ENCODE measurements around the gene NAGS.

NAGS gene

DNA sequence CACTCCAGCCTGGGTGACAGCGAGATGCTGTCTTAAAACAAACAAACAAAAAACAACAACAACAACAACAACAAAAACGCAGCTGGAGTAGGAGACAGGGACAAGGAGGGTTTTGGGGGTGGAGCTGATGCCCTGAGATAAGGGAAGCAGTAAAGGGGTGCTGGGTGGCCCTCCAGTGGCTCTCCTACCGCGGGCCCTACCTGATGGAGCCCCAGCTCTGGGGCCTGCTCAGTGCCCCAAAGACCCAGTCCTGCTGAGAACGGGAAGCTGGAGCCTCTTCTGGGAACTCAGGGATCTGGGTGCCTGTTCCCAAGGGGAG, 21.3 kb upstream of the NAGS start:
- no peaks in the 10 kb centered on the region for H3K27me3 ChIP-seq (ENCODE audit: insufficient read depth, low read length, poor library complexity)
- no peak overlapping the region for H3K4me3 ChIP-seq (ENCODE audit: low read depth in 1 of 2, low read length in 2 of 2)
- H3K9me3 ChIP-seq (ENCODE audit: insufficient read depth, low read length, severe bottlenecking) = no peaks in the 10 kb centered on the region
- ATAC-seq (ENCODE audit: insufficient read depth, low read depth) = no peak
- no peak for TF ChIP-seq EZH2 (IDR thresholded peaks at IDR 0.05; ENCODE audit: borderline replicate concordance, low read depth, low read length, severe bottlenecking)
- TF ChIP-seq, protein P1, sequence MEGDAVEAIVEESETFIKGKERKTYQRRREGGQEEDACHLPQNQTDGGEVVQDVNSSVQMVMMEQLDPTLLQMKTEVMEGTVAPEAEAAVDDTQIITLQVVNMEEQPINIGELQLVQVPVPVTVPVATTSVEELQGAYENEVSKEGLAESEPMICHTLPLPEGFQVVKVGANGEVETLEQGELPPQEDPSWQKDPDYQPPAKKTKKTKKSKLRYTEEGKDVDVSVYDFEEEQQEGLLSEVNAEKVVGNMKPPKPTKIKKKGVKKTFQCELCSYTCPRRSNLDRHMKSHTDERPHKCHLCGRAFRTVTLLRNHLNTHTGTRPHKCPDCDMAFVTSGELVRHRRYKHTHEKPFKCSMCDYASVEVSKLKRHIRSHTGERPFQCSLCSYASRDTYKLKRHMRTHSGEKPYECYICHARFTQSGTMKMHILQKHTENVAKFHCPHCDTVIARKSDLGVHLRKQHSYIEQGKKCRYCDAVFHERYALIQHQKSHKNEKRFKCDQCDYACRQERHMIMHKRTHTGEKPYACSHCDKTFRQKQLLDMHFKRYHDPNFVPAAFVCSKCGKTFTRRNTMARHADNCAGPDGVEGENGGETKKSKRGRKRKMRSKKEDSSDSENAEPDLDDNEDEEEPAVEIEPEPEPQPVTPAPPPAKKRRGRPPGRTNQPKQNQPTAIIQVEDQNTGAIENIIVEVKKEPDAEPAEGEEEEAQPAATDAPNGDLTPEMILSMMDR (IDR thresholded peaks at IDR 0.05; ENCODE audit: borderline replicate concordance, extremely low read depth, low read length, poor library complexity, severe bottlenecking) = no peak
- no peaks in the 10 kb centered on the region for H3K79me2 ChIP-seq (ENCODE audit: insufficient read depth, low read length)
- no peaks in the 10 kb centered on the region for H4K20me1 ChIP-seq (ENCODE audit: insufficient read depth, low read length)
- H3K36me3 ChIP-seq (ENCODE audit: insufficient read depth, low read length) = no peaks in the 10 kb centered on the region
- no peak overlapping the region for H3K27ac ChIP-seq (ENCODE audit: low read length)
- no peaks in the 10 kb centered on the region for H3K4me1 ChIP-seq (ENCODE audit: insufficient read depth, low read length)
- no peak overlapping the region for H2AFZ ChIP-seq (ENCODE audit: low read depth, low read length)
- H3K4me2 ChIP-seq (ENCODE audit: insufficient read depth, low read length) = no peak overlapping the region
- DNase-seq = no peak
- no peak overlapping the region for H3K9ac ChIP-seq (ENCODE audit: low read depth, low read length)

DNA sequence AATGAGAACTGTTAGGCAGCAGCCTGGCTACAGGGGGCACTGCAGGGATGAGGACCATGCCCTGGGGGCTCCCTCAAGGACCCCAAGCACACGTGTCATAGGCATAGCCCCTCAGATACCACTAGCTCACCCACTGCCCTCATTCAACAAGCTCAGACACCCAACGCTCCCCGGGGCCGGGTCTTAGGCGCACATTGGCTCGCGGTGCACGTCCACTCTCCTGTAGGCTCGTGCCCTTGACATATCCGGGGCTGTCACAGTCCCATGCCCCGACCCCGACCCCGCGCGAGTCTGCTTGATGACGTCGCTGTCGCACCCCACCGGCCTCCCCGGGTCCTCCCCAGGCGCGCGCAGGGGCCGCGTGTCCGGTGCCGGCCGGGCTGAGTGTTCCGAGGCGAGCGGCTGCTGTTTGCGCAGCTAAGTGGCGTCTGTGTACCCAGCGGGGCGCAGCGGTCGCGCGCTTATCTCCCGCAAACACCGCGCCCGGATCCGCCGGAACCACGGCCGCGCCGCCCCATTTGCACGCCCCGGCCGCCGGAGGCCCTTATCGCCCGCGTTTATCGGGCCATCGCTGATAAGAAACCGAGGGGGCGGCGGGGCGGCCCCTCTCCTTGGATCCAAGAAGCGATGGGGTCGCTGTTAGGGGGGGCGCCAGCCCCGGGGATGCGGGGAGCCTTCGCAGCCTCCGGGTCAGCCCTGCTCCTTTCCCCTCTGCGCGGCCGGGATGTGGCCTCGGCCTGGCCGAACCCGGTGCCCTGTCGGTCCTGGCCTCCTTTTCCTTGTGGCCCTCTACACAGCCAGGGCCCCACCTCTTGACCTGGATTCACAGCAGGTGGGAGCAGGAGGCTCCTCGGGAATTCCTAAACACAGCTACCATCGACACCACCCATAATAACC, 20.7 kb upstream of the NAGS start:
- Histone ChIP-seq H4K20me1 (ENCODE audit: insufficient read depth, low read length) (no peaks in the 10 kb centered on the region), H2AFZ (ENCODE audit: low read depth, low read length) (no peak overlapping the region), H3K27ac (ENCODE audit: low read length) (no peak overlapping the region), H3K27me3 (ENCODE audit: insufficient read depth, low read length, poor library complexity) (no peaks in the 10 kb centered on the region), H3K4me1 (ENCODE audit: insufficient read depth, low read length) (no peaks in the 10 kb centered on the region), H3K79me2 (ENCODE audit: insufficient read depth, low read length) (no peaks in the 10 kb centered on the region), H3K4me3 (ENCODE audit: low read depth in 1 of 2, low read length in 2 of 2) (no peak overlapping the region), H3K9ac (ENCODE audit: low read depth, low read length) (no peak overlapping the region), H3K9me3 (ENCODE audit: insufficient read depth, low read length, severe bottlenecking) (no peaks in the 10 kb centered on the region), H3K36me3 (ENCODE audit: insufficient read depth, low read length) (no peaks in the 10 kb centered on the region), H3K4me2 (ENCODE audit: insufficient read depth, low read length) (no peak overlapping the region)
- TF ChIP-seq, protein P1 (IDR thresholded peaks at IDR 0.05; ENCODE audit: borderline replicate concordance, extremely low read depth, low read length, poor library complexity, severe bottlenecking) = peak; percentile 8
- no peak for TF ChIP-seq EZH2 (IDR thresholded peaks at IDR 0.05; ENCODE audit: borderline replicate concordance, low read depth, low read length, severe bottlenecking)
- ATAC-seq (ENCODE audit: insufficient read depth, low read depth) (no peak), DNase-seq (no peak)

DNA sequence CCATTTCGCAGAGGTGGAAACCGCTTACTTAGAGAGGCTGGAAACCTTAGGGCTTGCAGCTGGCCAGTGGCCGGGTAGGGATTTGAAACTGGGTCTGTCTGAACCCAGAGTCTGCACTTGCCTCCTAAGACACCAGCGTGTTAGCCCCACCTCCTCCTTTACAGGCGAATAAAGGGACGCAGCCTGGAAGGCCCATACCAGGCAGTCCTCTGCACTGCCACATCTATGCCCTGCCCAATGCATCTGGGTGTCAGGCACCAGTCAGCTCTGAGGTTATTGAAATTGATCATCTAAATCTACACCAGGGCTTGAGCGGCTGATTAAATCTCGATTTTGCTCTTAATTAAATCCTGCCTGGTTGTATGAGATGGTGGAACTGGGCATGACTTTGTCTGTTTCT, 19.9 kb upstream of the NAGS start:
- no peaks in the 10 kb centered on the region for H3K4me1 ChIP-seq (ENCODE audit: insufficient read depth, low read length)
- no peak for DNase-seq
- no peaks in the 10 kb centered on the region for H4K20me1 ChIP-seq (ENCODE audit: insufficient read depth, low read length)
- H3K79me2 ChIP-seq (ENCODE audit: insufficient read depth, low read length) = no peaks in the 10 kb centered on the region
- TF ChIP-seq EZH2 (IDR thresholded peaks at IDR 0.05; ENCODE audit: borderline replicate concordance, low read depth, low read length, severe bottlenecking) = no peak
- no peaks in the 10 kb centered on the region for H3K36me3 ChIP-seq (ENCODE audit: insufficient read depth, low read length)
- no peak overlapping the region for H3K4me2 ChIP-seq (ENCODE audit: insufficient read depth, low read length)
- H3K27ac ChIP-seq (ENCODE audit: low read length) = no peak overlapping the region
- H2AFZ ChIP-seq (ENCODE audit: low read depth, low read length) = no peak overlapping the region
- H3K9ac ChIP-seq (ENCODE audit: low read depth, low read length) = no peak overlapping the region
- no peaks in the 10 kb centered on the region for H3K9me3 ChIP-seq (ENCODE audit: insufficient read depth, low read length, severe bottlenecking)
- ATAC-seq (ENCODE audit: insufficient read depth, low read depth) = no peak
- H3K4me3 ChIP-seq (ENCODE audit: low read depth in 1 of 2, low read length in 2 of 2) = no peak overlapping the region
- no peaks in the 10 kb centered on the region for H3K27me3 ChIP-seq (ENCODE audit: insufficient read depth, low read length, poor library complexity)

DNA sequence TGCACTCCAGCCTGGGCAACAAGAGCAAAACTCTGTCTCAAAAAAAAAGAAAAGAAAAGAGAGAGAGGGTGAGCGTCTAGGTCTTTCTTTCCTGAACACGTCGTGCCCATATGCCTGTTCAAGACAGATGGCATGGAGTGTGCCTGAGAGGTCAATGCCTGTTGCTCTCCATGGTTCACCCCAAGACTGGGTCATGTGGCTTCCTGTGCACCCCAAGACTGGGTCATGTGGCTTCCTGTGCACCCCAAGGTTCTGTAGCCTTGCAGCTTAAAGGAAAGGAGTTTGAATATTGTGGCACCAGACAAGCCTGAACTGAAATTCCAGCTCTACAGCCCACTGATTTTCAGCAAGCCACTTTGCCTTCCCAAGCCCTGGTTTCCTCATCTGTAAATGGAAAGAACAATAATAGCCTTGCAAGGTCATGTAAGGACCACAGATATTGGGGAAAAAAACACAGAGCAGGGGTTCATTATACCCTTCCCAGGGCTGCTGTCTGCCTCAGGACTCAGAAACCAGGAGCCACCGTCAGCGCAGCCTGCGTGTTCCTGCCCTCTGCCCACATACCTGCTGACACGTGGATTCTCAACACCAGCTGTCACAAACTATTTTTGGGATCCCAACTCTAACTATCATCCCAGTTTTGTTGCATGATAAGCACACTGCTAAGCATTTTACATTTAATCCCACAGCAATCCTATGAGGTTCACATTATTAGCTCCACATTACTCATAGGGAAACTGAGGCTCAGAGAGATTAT, 18.0 kb upstream of the NAGS start:
- no peak overlapping the region for H2AFZ ChIP-seq (ENCODE audit: low read depth, low read length)
- ATAC-seq (ENCODE audit: insufficient read depth, low read depth) (no peak), DNase-seq (no peak)
- H3K9me3 ChIP-seq (ENCODE audit: insufficient read depth, low read length, severe bottlenecking) = no peaks in the 10 kb centered on the region
- no peak overlapping the region for H3K27ac ChIP-seq (ENCODE audit: low read length)
- H3K4me2 ChIP-seq (ENCODE audit: insufficient read depth, low read length) = no peak overlapping the region
- TF ChIP-seq, protein P1 (IDR thresholded peaks at IDR 0.05; ENCODE audit: borderline replicate concordance, extremely low read depth, low read length, poor library complexity, severe bottlenecking) = no peak
- no peak for TF ChIP-seq EZH2 (IDR thresholded peaks at IDR 0.05; ENCODE audit: borderline replicate concordance, low read depth, low read length, severe bottlenecking)
- no peaks in the 10 kb centered on the region for H3K4me1 ChIP-seq (ENCODE audit: insufficient read depth, low read length)
- H4K20me1 ChIP-seq (ENCODE audit: insufficient read depth, low read length) = no peaks in the 10 kb centered on the region
- no peaks in the 10 kb centered on the region for H3K27me3 ChIP-seq (ENCODE audit: insufficient read depth, low read length, poor library complexity)
- H3K4me3 ChIP-seq (ENCODE audit: low read depth in 1 of 2, low read length in 2 of 2) = no peak overlapping the region
- H3K9ac ChIP-seq (ENCODE audit: low read depth, low read length) = no peak overlapping the region
- no peaks in the 10 kb centered on the region for H3K79me2 ChIP-seq (ENCODE audit: insufficient read depth, low read length)
- no peaks in the 10 kb centered on the region for H3K36me3 ChIP-seq (ENCODE audit: insufficient read depth, low read length)
